ENCODE measurements around the gene BTBD2.

Gene BTBD2

DNA sequence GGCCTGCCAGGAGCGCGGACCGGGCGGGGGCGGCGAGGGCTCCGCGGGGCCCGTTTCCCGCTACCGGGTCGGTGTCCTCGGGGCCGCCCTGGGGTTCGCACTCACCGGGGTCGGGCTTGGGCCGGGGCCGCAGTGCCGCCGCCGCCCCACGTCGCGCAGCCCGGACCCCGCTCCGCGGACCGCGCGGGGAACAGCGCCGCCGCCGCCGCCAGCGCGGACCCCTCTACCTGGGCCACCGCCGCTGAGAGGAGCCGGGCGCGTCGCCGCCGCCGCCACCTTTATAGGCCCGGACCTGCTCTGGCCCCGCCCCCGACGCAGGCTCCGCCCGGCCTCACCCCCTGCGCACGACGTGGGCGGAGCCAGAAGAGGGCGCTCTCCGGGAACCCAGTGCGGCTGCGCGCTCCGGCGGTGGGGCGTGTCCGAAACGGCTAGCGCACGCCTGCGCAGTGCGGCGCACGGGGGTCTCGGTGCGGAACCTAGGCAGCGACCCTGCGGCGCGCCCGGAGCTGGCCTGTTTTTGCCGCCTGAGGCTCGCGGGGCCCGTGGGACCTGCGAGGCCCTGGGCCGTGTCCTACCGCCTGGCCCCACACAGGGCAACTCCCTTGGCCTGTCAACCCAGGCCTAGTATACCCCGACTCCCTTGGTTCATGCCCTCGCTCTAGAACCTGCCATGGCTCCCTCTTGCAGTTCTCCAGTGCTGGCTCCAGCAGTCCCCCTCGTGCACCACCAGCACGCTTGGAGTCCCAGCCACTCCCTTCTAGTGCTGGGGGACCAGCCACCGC, 35.7 kb upstream of the BTBD2 start, which contains the start of gene MKNK2:
Gene MKNK2 (minus strand): TSS at position 254 of the 782 bp plus-strand sequence. CDS start 393 bp downstream, outside the sequence.
- DNase-seq (ENCODE audit: low read depth): peak; percentile 91

DNA sequence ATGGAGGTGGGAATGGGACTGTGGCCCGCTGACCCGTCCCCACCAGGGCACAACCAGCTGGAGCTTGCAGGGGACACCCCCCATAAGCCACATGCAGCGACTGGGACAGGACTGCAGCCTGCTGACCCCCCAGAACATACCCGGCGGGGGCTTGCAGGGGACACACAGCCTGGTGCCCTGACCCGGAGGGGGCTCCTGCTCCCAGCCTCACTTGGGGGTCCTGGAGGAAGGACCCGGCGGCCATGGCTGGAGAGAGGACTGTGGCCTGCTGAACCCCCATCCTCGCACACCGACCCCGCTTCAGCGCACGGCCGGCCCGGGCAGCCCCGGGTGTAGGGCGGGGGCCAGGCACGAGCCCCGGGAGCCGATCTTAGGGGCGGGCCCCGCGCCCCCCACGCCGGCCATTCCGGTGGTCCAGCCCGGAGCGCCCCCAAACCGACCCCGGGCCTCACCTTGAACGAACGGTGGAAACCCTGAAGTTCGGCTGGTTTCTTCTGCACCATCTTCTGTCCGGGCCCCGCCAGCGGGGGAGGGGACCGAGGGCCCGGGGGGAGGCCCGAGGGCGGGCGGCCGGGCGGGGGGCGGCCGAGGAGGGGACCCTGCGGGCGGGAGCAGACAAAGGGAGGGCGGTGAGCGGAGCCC, 35.0 kb upstream of the BTBD2 start:
- no peak for DNase-seq (ENCODE audit: low read depth)

DNA sequence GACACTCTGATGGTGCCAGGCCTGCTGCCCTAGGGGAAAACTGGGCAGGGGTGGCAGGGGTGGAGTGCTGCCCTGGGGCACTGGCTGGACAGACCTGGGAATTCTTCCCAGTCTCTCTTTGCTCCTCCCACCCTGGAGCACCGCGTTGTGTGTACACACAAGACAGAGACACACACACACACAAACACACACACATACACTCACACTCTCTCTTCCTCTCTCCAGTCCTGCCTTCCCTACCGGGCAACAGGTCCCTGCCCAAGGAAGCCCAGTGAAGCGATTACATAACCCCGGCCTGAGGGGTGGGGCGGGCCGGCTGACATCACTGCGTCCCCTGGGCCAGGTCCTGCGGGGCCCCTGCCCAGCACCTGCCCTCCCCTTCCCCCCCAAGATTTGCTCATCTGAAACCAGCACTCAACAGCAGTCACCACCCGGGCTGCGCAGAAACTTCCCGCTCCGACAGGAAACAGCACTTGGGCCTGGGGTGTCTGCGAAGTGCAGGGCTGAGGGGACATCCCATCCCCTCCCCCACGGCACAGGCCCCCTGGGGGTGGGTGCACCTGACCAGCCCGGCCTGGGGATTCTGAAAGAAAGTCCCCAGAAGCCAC, 34.3 kb upstream of the BTBD2 start:
- DNase-seq (ENCODE audit: low read depth): peak; percentile 69

DNA sequence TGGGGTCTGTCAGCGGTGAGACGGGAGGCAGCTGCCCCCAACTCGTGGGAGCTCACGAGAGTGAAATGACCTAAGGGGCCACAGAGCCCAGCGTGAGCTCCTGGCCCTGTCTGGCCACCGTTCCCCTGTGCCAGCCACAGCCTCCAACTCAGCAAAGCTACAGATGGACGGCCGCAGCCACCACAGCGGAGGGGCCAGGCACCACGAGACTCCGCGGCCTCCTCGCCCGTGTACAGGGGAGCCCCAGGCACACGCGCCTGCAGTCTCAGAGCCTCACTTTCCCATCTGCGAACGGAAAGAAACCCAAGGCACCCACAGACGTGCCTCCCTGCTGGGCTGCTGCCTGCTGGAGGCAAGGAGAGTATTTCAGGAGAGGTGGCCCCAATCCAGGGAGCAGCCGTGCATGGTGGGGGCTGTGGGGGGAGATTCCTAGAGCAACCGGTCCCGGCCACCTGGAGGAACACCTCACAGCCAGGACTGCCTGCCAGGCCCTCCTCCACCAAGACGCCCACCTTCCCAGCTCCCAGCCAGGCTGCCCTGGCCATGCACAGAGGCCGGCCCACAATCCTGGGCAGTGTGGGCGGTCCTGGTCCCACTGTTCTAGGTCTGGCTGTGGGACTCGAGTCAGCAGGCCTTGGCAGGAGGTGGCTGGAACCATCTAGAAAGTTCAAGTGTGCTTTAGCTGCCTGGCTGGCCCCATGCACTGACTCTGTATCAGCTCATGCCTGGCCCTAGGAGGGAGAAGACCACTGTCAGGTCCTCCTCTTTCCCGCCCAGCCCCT, 33.6 kb upstream of the BTBD2 start:
- peak; percentile 30 for DNase-seq (ENCODE audit: low read depth)

DNA sequence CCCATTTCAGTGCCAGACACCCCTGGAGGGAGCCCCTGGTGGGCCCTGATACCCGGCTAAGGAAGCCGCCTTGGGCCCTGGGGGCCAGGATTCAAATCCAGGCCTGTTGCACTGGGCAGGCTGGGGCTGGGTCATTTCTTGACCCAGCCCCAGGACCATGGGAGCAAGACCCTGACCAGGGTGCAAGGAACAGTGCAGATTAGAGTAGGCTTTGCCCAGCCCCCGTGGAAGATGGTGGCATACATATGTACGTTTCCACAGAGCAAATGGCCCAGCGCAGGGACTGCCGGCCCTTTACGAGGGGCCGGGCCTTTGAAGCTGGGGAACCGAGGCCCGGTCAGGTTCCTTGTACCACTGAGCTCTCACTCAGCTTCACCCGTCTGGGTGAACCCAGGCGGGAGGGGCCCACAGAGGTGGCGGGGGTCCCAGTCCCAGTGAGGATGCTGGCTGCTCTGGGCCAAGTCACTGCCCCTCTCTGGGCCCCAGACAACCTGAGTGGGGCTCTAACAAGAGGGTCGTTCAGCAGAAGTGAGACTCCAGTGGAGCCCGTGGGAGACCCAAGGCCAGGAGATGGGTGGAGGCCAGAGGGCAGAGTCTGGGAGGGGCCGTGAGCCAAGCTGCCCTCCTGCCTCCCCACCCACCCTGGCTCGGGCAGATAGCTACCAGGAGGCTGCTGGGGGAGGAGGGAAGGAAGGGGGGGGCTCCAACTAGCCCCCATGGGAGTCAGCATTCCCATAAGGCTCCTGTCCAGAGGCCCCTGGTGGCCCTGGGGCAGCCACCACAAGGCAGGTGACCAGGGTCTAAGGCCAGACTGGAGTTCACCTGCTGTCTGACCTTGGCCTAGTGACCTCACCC, 32.8 kb upstream of the BTBD2 start:
- DNase-seq (ENCODE audit: low read depth): no peak

DNA sequence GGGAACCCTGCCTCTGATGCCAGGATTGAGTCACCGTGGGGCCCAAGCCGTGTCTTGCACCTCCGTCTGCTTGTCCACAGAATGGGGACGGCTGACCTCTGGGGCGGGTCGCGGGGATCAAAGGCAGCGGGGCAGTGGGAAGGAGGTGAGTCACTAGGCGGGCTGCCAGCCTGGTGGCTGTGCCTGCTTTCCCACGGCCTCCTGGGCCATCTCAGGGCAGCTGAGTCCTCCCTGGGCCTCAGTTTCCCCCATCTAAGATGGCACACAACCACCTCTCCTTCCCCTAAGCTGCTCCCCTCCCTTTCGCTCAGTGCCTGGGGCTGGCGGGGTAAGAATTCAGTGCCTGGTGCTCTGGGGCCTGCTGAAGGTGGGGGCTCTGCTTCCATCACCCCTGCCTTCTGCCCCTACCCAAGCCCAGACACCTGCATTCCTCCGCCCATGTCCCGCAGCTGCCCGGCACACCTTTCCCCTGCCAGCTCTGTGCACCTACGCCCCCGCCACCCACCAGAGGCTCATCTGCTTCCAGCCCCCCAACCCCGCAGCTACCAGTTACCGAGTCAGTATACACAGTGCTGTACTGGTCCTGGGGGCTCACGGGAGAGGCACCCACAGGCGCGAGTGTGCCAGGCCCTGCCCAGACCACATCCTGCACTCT, 32.1 kb upstream of the BTBD2 start:
- DNase-seq (ENCODE audit: low read depth): peak; percentile 64

DNA sequence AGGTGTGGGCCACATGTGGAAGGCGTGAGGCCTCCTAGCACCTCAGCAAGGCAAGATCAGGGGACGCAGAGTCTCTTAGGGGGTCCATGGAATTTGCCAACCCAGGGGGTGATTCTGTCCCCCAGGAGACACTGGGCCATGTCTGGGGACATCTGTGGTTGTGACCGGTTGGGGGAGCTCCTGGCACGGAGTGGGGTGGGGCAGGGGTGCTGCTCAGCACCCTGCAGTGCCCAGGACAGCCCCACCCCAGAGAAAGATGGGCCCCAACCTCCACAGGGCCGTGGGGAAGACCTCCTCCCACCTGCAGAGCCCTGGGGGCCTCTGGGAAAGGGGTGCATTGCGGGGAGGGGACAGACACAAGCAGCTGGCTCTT, 31.5 kb upstream of the BTBD2 start:
- no peak for DNase-seq (ENCODE audit: low read depth)

DNA sequence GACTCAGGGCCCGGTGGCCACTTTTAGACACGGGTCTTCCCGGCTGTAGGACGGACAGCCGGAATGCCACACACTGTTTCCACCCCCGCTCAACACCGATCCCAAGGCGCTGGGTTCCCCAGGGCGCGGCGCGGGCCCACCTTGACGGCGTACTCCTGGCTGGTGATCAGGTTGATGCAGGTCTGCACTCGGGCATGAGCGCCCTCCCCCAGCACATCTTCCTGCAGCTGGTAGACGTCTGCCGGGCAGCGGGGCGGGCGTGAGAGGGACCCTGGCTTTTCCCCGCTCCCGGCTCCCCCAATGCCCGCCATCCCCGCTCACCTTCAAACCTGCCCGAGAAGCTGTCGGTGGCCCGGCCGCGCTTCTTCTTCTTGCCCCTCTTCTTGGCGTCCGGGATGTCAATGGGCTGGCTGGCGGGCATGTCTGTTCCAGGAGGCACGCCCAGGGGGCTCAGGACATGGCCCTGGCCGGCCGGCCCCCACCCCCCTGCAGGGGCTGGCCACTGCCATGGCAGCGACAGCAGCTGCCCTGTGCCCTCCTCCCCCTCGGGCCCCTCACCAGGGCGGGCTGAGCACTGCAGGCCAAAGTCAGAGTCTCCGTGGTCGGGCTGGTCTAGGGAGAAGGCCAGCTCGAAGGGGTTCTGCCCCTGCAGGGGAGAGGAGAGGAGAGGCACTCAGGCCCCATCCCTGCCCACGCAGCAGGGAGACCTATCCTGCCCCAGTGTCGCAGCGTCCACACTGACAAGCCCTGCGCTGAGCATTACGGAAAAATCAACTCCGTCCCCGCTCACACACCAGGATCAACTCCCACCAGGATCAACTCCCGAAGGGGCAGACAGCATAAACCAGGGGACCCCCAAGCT, 30.8 kb upstream of the BTBD2 start:
- no peak for DNase-seq (ENCODE audit: low read depth)

DNA sequence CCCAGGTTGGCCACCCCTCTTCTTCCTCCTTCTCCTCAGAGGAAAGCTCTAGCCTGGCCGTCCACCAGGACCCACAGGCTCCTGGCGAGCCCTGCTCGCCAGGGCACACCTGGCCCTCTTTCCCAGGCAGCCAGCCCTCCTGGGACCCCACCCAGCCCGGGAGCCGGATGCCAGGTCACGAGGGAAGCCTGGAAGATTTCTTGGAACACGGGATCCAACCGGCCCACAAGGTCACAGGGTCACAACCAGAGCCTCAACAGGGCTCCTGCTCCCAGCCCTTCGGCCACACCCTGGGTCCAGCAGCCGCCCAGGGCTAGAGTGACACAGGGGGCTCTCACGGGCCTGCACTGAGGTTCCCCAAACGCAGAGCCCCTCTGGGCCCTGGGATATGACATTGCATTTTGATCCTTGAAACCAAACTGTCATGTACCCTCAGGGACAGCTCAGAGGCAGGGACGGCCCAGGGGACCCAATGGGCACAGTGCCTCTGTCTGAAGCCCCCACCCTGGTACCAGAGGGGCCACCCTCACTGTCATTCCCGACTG, 30.1 kb upstream of the BTBD2 start:
- no peak for DNase-seq (ENCODE audit: low read depth)

DNA sequence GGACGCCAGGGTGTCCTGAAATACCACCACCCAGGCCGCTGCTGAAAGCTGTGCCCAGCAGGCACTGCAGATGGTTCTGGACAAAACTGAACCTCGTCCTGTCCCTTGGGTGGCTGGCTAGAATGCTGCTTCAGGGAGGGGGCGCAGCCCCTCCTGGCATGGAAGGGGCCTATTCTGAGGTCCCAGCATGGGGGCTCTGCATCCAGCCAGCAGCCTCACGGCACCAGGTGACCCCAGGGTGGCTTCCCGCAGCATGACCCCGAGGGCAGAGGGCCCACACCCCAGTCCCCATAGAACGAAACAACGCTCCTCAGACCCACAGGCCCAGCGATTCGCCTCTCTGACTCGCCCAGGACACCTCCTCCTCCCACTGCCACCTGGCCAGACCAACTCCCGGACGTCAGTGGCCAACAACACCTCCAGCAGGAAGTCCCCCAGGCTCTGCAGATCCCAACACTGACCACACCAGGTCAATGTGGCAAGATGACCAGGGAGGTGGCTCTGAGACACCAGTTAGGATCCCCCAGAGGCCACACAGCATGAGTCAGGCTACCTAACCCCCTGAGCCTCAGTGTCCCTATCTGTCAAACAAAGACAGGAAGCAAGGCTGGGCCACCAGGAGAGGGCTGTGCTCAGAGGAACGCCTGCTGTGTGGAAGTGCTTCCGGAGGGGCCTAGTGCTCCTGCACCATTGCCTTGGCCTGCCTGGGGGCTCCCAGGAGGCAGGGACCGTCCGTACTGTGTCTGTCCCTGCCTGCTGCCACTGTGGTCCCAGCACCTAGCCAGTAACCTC, 29.4 kb upstream of the BTBD2 start:
- no peak for DNase-seq (ENCODE audit: low read depth)

DNA sequence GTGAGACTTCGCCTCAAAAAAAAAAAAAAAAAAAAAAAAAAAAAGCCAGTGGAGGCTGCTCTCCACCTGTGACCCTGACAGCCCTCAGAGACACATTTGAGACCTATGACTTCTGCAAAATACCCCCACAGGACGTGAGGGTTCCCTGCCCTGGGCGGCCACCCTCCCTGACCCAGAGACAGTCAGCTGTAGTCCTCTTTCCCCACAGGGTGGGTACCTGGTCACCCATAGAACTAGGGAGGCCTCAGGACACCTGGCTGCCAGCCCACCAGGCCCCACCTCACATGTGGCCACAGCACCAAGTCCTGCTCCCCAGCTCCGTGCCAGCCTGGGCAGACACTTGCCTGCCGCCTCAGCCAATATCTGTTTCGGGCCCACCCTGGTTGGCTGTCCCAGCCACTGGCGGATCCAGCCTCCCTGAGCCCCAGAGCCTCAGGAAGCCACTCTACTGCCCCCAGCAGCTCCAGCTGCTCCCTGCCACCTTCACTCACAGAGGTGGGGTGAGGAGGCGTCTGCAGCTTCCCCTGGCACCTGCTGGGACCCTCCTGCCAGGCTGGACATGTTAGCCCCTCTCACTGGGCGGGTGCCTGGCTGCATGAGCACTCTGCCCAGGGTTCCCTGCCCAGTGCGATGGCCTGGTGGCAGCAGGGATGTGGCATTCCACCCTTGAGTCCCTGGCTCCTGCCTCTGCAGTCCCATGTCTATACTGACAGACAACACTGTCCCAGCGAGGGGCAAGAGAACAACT, 28.6 kb upstream of the BTBD2 start:
- no peak for DNase-seq (ENCODE audit: low read depth)

DNA sequence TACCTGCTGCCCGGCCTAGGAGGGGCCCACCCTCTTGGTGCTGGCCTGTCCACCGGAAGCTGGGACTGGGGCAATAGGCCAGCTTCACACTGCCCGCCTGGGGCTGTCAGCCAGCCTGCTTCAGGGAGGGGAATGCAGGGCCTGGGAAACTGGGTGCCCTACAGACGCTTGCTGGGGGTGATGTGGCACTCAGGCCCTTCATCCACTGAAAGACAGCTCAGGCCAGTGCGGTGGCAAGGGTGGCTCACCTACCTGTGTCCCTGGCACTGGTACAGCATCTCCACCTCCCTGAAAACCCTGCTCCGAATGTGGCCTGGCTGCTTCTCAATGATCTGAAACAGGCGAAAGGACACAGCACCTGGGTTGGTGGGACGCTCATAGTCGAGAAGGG, 27.7 kb upstream of the BTBD2 start:
- DNase-seq (ENCODE audit: low read depth): no peak

DNA sequence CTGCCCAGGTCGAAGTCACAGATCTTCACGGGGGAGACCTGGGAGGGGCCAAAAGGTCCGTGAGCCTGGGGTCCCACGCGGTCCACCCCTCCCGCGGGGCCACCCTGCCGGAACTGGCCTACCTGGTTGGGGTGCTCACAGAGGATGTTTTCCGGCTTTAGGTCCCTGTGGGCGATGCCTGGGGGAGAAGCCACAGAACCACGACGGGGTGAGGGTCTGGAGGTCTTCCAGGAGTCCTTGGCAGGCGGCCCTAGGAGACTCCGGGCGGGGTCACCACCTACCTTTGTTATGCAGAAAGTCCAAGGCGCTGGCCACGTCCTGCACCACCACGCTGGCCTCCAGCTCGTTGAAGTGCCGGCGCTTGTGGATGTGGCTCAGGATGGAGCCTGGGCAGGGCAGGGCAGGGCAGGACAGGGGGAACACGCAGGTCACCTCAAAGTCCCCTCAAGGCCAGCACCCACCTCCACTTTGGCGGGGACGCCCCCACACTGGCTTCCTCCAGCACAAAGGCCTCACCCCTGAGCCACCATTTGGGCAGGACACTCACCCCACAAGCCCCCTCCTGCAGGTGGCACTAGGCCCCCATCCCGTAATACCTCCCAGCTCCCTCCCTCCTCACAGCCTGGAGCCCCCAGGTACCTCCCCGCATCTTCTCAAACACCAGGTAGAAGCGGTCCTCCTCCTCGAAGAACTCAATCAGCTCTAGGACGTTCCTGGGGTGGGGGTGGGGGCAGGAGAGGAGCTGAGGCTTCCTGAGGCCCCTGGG, 27.2 kb upstream of the BTBD2 start:
- no peak for DNase-seq (ENCODE audit: low read depth)

DNA sequence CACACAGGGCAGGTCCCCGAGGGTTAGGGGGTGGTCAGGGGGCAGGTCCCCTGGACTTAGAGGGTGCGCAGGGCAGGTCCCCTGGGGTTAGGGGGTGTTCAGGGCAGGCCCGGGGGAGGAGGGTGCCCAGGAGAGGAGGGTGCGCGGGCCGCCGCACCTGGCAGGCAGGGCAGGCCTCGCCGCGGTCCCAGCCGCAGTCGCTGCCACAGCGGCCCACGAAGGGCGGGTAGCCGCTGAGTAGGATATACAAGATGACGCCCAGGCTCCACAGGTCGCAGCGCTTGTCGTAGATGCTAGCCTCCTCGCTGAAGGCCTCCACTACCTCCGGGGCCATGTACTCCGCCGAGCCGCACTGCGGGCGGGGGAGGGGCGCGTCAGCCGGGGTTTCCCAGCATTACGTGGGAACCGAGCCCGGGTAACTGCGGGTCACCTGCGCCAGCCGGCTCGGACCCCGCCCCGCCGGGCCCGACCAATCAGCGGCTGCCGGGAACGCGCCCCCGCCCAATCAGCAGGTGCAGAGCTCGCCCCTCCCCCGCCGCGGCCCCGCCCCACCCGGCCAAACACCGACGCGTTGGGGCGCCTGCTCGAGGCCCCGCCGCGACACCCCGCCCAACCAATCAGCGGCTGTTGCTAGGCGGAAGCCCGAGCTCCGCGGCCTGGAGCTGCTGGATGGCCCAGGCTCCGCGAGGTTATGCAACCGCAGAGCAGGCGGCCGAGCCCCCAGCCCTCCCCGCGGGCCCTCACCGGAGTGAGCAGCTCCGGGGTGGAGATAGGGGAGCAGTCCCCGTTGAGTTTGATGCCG, 26.4 kb upstream of the BTBD2 start:
- DNase-seq (ENCODE audit: low read depth): peak; percentile 88

DNA sequence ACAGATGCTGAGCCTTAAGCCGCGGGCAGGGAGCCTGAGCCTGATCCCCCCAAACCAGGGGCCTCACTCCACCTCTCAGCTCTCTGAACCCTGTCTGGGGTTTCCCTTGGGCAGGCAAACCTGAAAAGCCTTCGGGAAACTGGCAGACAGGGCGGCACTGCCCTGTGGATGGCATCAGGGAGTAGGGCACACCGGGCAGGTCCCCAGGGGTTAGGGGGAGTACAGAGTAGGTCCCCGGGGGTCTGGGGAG, 25.8 kb upstream of the BTBD2 start:
- no peak for DNase-seq (ENCODE audit: low read depth)

DNA sequence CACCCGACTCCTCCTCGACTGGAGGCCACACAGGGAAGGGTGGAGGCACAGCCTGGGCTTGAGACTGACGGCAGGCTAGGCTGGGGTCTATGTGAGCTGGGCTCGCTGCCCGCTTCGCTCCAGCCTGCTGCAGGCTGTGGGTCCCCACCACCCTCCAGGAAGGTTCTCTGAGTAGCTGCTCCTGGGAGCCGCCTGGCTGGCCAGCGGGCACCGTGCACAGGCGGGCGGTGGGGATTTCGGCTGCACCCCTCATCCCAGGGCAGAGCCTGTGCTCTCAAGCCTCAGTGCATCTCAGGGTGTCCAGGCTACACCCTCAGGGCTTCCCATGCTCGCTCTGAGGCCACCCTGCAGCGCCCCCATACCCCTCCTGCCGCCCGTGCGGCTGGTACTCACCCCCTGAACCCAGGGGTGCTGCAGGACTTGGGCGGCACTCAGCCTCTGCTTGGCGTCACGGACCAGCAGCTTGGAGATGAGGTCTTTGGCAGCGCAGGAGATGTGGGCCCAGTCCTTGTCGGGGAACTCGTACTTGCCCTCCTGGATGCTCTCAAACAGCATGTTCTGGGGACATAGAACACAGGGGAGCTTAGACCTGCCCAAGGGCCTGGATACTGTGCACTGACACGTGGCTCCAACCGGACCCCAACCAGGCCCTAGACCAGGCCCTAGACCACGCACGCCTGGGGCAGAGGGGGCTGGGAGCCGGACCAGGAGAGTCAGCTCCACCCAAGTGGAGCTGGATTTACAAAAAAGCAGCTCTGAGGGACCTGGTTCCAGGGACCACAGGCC, 25.3 kb upstream of the BTBD2 start:
- no peak for DNase-seq (ENCODE audit: low read depth)
